HUES64 (cell line): ENCODE data around the gene BIN1.
A peak's percentile ranks its signal among the peaks of the same experiment; 100 is the strongest.

Experiments
- H3K27ac ChIP-seq: 2 replicates; pipeline ENCODE4 v1.7.0; 2013; ENCODE audit warnings: low read depth, low read length, inconsistent platforms
- H3K27me3 ChIP-seq: 2 replicates; pipeline ENCODE4 v1.6.1; 2013; ENCODE audit warnings: mild to moderate bottlenecking, low read length; ENCODE audit not compliant: insufficient read depth
- H3K36me3 ChIP-seq: 2 replicates; pipeline ENCODE4 v1.6.1; 2013; ENCODE audit warnings: mild to moderate bottlenecking, low read length; ENCODE audit not compliant: insufficient read depth
- H3K4me1 ChIP-seq: 2 replicates; pipeline ENCODE4 v1.6.1; 2013; ENCODE audit warnings: mild to moderate bottlenecking, low read length, moderate library complexity; ENCODE audit not compliant: insufficient read depth
- H3K4me3 ChIP-seq: 2 replicates; pipeline ENCODE4 v1.5.1; 2013; ENCODE audit warnings: mild to moderate bottlenecking, low read length, moderate library complexity
- H3K9ac ChIP-seq: 2 replicates; pipeline ENCODE4 v1.6.1; 2013; ENCODE audit warnings: mild to moderate bottlenecking, low read depth, low read length
- H3K9me3 ChIP-seq: 2 replicates; pipeline ENCODE4 v1.6.1; 2013; ENCODE audit warnings: low read depth, low read length; ENCODE audit not compliant: insufficient read depth
- WGBS: fragments of 150-250, 120-280 bp; methylation state at CpG from one replicate; pipeline ENCODE4 v1.1.7; 2013; ENCODE audit warnings: missing lambda C conversion rate; 5-methylcytosine and 5-hydroxymethylcytosine counted together

BIN1 gene

DNA sequence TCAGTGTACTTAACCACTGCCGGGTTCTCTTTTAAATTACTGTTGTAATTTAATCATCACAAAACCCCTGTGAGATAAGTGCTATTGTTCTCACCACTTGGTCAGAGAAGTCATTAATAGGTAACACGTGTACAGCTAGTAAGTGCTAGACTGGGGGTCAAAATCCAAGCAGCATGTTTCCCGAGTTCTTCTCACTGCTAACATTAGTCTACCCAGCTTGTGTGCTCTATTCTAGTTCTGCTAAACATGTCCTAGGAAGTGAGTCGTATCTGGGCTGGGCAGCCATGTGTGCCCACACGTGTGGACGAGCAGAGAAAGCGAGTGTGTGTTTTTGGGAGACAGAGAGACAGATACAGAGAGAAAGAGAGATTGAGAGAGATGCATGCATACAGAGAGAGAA, 94.1 kb downstream of the BIN1 start:
- 90% methylated on average over 7 of the region's 7 CpGs for WGBS
- Histone ChIP-seq H3K4me1 (0 out of 2 replicates have a peak, but pooled peaks cover 3% of the 10 kb centered on the region), H3K36me3 (no peaks in the 10 kb centered on the region), H3K9ac (no peak overlapping the region), H3K4me3 (no peak overlapping the region), H3K27ac (no peak overlapping the region), H3K27me3 (0 out of 2 replicates have a peak, but pooled peaks cover 2% of the 10 kb centered on the region), H3K9me3 (no peaks in the 10 kb centered on the region)

DNA sequence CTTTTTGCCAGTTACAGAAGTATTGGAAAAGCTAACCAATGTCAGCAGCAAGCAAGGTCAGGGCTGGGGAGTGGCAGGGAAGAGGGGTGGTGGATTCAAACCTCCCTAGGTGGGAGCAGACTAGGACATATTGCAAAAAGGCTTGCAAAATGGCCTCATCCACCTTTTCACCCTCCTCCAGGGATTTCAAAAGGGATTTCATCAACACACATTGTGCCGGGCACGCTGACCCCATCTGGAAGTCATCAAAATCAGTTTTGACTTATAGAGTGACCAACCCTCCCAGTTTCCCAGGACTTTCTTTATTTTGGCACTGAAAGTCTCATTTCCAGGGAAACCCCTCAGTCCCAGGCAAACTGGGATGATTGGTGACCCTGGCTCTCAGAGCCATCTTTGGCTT, 94.7 kb downstream of the BIN1 start:
- 94% methylated on average over 2 of the region's 2 CpGs for whole genome bisulfite sequencing
- Histone ChIP-seq H3K27ac (no peak overlapping the region), H3K4me1 (0 out of 2 replicates have a peak, but pooled peaks cover 3% of the 10 kb centered on the region), H3K9ac (no peak overlapping the region), H3K36me3 (no peaks in the 10 kb centered on the region), H3K4me3 (no peak overlapping the region), H3K9me3 (no peaks in the 10 kb centered on the region), H3K27me3 (0 out of 2 replicates have a peak, but pooled peaks cover 2% of the 10 kb centered on the region)

DNA sequence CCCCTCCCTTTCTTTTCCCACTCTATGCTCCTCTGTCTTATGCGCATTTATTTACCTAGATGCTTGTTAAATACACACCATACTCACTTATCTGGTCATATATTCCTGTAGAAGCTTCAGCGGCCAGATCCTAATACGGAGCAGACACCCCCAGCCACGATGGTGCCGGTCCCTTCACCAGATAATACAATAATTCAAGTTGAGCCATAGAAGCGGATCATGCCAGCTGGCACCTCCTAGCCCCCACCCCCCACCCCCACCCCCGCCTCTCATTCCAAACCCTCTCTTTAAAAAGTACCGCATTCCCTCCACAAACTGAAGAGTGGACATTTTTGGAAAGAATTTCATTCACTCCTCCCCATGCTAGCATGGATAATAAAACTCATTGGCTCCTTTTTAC, 95.2 kb downstream of the BIN1 start:
- H3K27ac ChIP-seq: no peak overlapping the region
- H3K9me3 ChIP-seq: no peaks in the 10 kb centered on the region
- H3K4me1 ChIP-seq: 0 out of 2 replicates have a peak, but pooled peaks cover 3% of the 10 kb centered on the region
- WGBS: 93% methylated on average over 6 of the region's 8 CpGs
- no peak overlapping the region for H3K9ac ChIP-seq
- no peak overlapping the region for H3K4me3 ChIP-seq
- H3K36me3 ChIP-seq: no peaks in the 10 kb centered on the region
- H3K27me3 ChIP-seq: 0 out of 2 replicates have a peak, but pooled peaks cover 2% of the 10 kb centered on the region

DNA sequence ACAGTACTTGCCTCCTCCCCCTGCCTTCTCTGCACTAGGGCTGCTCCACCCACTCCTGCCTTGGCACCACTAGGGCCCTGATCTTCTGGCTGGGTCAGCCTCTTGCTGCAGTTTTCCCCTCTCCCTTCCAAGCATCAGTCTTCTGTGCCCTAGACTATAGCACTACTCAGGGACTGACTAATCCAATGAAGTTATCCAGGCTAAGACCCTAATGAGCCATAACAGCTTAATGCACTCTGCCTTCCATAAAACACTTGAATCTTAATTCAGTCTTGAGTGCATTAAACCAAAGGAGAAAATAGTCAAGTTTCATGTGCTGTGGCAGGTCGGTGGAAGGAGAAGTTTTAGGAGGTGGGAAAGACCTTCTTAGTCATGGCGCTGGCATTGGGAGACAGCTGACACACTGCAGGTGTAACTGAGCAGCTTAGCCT, 95.7 kb downstream of the BIN1 start:
- Histone ChIP-seq H3K27ac (no peak overlapping the region), H3K9me3 (no peaks in the 10 kb centered on the region), H3K9ac (no peak overlapping the region), H3K27me3 (0 out of 2 replicates have a peak, but pooled peaks cover 2% of the 10 kb centered on the region), H3K4me3 (no peak overlapping the region), H3K36me3 (no peaks in the 10 kb centered on the region), H3K4me1 (0 out of 2 replicates have a peak, but pooled peaks cover 3% of the 10 kb centered on the region)
- 77% methylated on average over 2 of the region's 2 CpGs for WGBS

DNA sequence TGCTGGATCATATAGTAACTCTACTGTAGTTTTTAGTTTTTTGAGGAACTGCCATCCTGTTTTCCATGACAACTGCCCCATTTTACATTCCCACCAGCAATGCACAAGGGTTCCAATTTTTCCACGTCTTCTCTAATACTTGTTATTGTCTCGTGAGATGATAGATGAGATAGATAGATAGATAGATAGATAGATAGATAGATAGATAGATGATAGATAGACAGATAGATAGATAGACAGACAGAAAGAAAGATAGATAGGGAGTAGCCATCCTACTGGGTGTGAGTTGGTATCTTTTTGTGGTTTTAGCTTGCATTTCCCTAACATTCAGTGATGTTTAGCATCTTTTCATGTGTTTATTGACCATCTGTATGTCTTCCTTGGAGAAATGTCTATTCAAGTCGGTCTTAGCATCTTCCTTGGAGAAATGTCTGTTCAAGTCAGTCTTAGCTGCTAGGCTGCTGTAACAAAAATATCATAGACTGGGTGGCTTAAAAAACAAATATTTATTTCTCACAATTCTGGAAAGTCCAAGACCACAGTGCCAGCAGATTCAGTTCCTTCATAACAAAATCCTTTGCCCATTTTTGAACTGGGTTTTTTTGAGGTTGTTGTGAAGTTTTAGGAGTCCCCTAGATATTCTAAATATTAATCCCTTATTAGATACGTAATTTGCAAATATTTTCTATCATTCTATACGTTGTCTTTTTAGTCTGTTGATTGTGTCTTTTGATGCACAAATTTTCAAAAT, 98.5 kb downstream of the BIN1 start:
- Histone ChIP-seq H3K4me1 (peaks cover 9% of the 10 kb centered on the region), H3K9ac (no peak overlapping the region), H3K27me3 (0 out of 2 replicates have a peak, but pooled peaks cover 2% of the 10 kb centered on the region), H3K27ac (no peak overlapping the region), H3K4me3 (no peak overlapping the region), H3K9me3 (no peaks in the 10 kb centered on the region), H3K36me3 (no peaks in the 10 kb centered on the region)
- WGBS: 88% methylated on average over 3 of the region's 5 CpGs

DNA sequence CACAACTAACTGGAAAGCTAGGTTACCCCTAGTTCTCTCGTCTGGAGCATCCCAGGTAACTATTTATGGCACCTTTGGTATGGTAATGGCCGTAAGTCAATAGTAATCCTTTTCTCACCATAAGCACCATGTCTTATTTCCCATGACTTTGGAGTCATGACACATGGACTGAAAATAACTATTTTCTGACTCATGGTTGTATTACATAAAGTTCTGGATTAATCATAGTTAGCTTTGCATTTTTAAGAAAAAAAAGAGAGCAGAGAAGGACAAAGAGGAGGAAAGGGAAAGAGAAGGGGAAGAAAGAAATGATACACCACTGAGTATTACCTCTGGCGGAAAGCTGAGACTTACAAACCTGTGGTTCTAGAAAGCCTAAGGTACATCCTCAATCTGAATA, 99.3 kb downstream of the BIN1 start:
- no peaks in the 10 kb centered on the region for H3K9me3 ChIP-seq
- H3K27me3 ChIP-seq: 0 out of 2 replicates have a peak, but pooled peaks cover 2% of the 10 kb centered on the region
- H3K27ac ChIP-seq: no peak overlapping the region
- 89% methylated on average over 3 of the region's 3 CpGs for WGBS
- H3K4me1 ChIP-seq: peaks cover 9% of the 10 kb centered on the region
- H3K9ac ChIP-seq: no peak overlapping the region
- H3K4me3 ChIP-seq: no peak overlapping the region
- no peaks in the 10 kb centered on the region for H3K36me3 ChIP-seq

DNA sequence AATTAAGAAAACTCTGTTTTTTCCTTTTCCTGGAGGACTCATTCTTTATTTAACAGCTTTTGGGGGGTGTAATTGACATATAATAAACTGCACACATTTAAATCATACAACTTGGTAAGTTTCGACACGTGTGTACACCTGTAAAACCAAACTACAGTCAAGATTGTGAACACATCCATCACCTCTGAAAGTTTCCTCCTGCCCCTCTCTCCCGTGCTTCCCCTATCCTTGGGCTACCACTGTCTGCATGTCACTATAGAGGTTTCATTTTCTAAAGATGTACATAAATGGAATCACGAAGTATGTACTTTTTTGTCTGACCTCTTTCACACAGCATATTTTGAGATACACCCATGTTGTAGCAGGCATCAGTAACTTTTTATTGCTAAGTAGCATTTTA, 100.0 kb downstream of the BIN1 start:
- H3K27me3 ChIP-seq: no peaks in the 10 kb centered on the region
- H3K4me3 ChIP-seq: no peak overlapping the region
- H3K27ac ChIP-seq: no peak overlapping the region
- H3K36me3 ChIP-seq: no peaks in the 10 kb centered on the region
- no peak overlapping the region for H3K9ac ChIP-seq
- H3K4me1 ChIP-seq: peaks cover 9% of the 10 kb centered on the region
- WGBS: 96% methylated on average over 3 of the region's 4 CpGs
- H3K9me3 ChIP-seq: no peaks in the 10 kb centered on the region

DNA sequence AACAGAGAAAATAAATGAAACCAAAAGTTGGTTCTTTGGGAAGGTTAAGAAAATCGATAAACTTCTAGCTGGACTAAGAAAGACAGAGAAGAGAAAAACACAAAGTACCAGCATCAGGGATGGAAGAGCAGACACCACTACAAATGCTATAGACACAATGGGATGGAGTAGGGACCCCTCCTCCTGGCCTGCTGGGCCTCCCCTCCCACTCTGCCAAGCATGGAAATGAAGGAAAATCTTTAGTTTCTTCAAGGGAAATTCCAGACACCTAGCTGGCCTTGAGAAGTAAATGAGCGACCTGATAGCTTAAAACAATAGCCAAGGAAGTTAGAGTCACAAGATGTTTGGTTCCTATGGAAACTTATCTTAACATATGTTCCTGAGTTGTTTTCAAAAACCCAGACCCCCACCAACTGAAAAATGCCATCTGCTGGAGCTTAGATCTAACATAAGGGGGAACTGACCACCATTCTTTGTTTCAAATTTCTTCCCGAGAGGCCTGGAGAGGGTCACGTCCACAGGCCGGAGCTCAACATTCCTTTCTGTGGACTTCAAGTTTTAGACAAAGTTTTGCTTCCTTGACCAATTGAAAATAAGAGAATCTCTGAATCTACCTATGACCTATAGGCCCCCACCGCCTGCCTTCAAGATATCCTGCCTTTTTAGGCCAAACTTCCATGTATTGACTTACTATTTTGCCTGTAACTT, 101.9 kb downstream of the BIN1 start:
- peak overlapping the region; percentile 48; the same call in 1 of the 2 replicates for H3K27ac ChIP-seq
- H3K9ac ChIP-seq: 0 out of 2 replicates have a peak overlapping the region, but pooled peaks have one; percentile 21
- WGBS: 81% methylated on average over 5 of the region's 6 CpGs
- no peaks in the 10 kb centered on the region for H3K27me3 ChIP-seq
- peaks cover 9% of the 10 kb centered on the region for H3K4me1 ChIP-seq
- no peaks in the 10 kb centered on the region for H3K36me3 ChIP-seq
- H3K9me3 ChIP-seq: no peaks in the 10 kb centered on the region
- no peak overlapping the region for H3K4me3 ChIP-seq

DNA sequence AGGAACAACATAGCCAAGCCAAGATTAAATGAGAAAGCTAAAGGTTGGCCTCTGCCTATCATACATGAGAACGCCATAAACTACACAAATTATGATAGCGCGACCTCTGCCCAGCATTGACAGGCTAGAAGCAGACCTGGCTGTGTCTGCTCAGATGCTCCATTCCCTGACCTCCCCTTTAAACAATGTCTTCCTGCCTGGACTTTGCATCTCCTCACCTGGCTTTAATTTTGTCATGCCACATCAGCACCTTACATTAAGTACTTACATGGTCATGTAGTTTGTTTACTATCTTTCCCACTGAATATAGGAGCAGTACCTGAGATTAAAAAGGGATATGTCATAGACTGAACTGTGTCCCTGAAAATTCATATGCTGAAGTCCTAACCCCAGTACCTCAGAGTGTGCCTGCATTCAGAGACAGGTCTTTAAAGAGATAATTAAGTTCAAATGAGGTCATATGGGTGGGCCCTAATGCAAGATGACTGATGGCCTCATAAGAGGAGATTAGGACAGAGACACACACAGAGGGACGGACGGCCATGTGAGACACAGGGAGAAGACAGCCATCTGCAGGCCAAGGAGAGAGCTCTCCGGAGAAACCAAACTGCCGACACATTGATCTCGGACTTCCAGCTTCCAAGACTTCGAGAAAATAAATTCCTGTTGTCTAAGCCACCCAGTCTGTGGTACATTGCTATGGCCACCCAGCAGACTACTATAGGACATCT, 103.7 kb downstream of the BIN1 start:
- WGBS: 84% methylated on average over 9 of the region's 9 CpGs
- Histone ChIP-seq H3K27ac (no peak overlapping the region), H3K4me3 (no peak overlapping the region), H3K4me1 (peaks cover 9% of the 10 kb centered on the region), H3K9me3 (no peaks in the 10 kb centered on the region), H3K9ac (no peak overlapping the region), H3K36me3 (no peaks in the 10 kb centered on the region), H3K27me3 (no peaks in the 10 kb centered on the region)

DNA sequence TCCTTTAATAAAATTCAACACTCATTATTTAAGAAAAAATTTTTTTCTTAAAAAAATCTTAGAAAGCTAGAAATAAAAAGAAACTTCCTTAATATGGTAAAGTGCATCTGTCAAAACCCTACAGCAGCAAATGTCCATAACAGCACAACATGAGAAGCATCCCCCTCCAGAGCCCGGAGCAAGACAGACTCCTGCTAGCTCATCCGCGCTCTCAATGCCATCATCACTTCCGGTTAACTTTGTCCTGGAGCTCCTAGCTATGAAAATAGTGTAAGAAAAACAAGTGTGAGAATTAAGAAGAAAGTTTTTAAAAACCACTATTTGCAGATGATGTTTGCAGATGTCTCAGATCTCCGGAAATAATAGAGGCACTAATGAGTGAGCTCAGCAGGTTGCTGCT, 105.2 kb downstream of the BIN1 start:
- H3K27ac ChIP-seq: no peak overlapping the region
- H3K36me3 ChIP-seq: no peaks in the 10 kb centered on the region
- peaks cover 9% of the 10 kb centered on the region for H3K4me1 ChIP-seq
- no peak overlapping the region for H3K4me3 ChIP-seq
- 71% methylated on average over 5 of the region's 5 CpGs for WGBS
- H3K27me3 ChIP-seq: no peaks in the 10 kb centered on the region
- no peaks in the 10 kb centered on the region for H3K9me3 ChIP-seq
- H3K9ac ChIP-seq: no peak overlapping the region

DNA sequence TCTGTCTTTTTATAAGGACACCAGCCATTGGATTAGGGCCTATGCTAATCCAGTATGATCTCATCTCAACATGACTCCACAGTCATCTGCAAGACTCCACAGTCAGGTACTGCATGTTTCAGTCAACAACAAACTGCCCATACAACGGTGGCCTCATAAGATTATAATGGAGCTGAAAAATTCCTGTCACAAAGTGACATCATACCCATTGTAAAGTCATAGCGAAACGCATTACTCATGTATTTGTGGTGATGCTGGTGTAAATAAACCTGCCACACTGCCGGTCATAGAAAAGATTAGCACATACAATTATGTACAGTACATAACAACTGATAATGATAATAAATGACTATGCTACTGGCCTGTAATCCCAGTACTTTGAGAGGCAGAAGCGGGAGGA, 106.0 kb downstream of the BIN1 start:
- peaks cover 9% of the 10 kb centered on the region for H3K4me1 ChIP-seq
- no peak overlapping the region for H3K9ac ChIP-seq
- no peaks in the 10 kb centered on the region for H3K9me3 ChIP-seq
- 92% methylated on average over 4 of the region's 5 CpGs for WGBS
- H3K27ac ChIP-seq: no peak overlapping the region
- H3K4me3 ChIP-seq: no peak overlapping the region
- no peaks in the 10 kb centered on the region for H3K36me3 ChIP-seq
- no peaks in the 10 kb centered on the region for H3K27me3 ChIP-seq
